LNCaP clone FGC (cell line): ENCODE measurements around the gene NXF1.

ENCODE experiments used
- DNase-seq: peaks from one replicate; pipeline ENCODE4 v3.0.0-alpha.2; 2011; ENCODE audit warnings: low read depth
- H3K4me3 ChIP-seq: 2 replicates; pipeline ENCODE4 v1.5.1; 2011; ENCODE audit warnings: mild to moderate bottlenecking, low read depth, low read length, control low read depth
- TF ChIP-seq, protein P1 (sequence below): IDR thresholded peaks from 2 replicates; pipeline ENCODE4 v1.5.1; 2012; ENCODE audit warnings: mild to moderate bottlenecking; ENCODE audit not compliant: control insufficient read depth, insufficient read depth; ENCODE audit errors: extremely low read depth

NXF1 gene

DNA sequence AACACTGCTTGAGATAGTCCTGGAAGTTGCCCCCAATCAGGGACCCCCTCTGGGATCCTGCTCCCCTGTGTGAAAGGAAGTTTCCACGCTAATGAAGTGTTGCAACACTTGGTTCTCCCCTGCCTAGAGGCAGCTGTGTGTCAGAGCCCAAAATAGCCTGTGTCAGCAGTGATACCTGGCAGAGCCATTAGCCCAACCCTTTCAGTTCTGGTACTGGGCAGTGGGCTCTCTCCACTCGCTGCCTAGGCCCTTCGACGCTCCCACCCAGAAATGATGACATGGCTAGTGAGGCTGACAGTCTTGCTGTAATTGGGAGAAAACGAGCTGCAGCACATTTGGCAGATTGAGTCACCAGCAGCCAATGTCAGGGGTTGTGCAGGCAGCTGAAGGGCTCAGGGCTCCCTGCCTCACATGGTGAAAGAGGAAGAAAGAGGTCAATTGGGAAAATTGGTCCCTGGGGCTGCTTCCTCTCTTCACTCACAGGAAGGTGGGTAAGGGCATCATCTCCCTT lies 1.4 kb upstream of the NXF1 start:
- TF ChIP-seq, protein P1, sequence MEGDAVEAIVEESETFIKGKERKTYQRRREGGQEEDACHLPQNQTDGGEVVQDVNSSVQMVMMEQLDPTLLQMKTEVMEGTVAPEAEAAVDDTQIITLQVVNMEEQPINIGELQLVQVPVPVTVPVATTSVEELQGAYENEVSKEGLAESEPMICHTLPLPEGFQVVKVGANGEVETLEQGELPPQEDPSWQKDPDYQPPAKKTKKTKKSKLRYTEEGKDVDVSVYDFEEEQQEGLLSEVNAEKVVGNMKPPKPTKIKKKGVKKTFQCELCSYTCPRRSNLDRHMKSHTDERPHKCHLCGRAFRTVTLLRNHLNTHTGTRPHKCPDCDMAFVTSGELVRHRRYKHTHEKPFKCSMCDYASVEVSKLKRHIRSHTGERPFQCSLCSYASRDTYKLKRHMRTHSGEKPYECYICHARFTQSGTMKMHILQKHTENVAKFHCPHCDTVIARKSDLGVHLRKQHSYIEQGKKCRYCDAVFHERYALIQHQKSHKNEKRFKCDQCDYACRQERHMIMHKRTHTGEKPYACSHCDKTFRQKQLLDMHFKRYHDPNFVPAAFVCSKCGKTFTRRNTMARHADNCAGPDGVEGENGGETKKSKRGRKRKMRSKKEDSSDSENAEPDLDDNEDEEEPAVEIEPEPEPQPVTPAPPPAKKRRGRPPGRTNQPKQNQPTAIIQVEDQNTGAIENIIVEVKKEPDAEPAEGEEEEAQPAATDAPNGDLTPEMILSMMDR = no peak
- no peak overlapping the region for H3K4me3 ChIP-seq
- DNase-seq = no peak

DNA sequence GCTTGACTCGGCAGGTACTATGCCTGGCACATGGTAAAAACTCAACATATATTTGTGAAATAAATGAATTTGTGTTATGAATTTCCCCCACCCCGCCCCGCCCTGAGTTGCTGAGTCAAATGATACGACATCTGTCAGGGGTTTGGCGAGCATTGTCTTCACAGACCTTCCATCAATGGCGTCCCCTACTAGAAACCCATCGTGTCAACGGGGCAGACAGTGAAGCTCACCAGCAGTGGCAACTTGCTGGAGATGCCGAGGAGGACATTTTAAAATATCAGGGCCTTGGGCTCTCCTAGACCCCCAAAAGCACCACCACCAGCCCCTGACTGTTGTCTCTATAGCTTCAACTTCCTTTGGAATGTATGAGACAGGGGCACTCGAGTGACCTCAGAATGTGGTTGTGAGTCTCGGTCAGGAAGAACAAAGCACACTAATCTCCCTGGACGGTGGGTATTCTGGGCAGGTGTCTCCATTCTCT lies 761 bp upstream of the NXF1 start:
- peak overlapping the region; percentile 94 for H3K4me3 ChIP-seq
- TF ChIP-seq, protein P1 = no peak
- no peak for DNase-seq

DNA sequence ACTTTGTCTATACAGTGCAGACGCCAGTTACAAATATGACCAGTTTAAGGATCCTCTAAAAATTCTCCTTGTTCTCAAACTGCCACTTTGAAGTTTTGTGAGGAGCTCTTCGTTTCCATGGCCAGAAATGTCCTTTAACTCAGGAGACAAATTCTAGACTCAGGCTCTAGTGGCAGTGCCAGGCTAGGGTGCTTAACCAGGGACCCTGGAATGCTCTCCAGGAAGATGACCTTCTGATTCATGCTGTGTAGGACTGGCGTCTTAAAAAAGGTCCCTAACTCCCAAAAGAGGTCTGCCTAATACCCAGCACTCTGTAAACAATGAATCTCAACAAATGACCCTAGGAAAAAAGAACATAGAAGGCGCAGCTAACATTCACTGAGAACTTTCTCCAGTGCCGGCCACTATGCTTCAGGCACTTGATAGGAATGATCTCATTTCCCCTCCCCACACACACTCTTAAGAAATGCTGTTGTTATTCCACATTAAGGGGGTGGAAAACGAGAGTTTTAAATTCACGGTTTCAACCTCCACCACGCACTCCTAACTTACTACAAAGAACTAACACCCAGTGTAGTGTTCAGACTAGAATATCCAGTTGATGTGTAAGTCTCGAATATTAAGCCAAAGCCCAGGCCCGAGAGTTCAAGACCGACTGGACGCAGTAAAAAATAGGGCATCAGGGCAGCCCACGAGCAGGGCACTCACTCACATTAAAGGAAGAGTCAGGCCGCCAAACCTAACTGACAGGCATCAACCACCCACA lies 747 bp downstream of the NXF1 start:
- peak overlapping the region; percentile 94 for H3K4me3 ChIP-seq
- TF ChIP-seq, protein P1 = no peak
- DNase-seq = no peak

DNA sequence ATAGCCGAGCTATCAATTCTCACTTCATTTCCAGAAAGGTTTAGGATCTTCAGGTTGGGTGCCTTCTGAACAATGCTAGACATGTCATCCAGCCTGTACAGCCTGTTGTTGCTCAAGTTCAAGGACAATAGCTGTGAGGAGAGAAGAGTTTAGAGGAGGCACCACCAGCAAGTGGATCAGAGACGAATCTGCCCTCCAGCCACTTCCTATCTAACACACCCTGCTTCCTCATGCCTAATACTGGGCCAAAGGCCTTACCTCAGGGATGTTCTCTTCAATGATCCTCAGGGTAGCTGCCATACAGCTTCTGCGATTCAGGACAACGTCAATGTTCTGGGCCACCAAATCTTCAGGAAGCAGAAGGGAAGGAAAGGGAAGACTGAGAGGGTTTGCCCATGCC lies 4.2 kb downstream of the NXF1 start:
- no peak for DNase-seq
- TF ChIP-seq, protein P1 = no peak

DNA sequence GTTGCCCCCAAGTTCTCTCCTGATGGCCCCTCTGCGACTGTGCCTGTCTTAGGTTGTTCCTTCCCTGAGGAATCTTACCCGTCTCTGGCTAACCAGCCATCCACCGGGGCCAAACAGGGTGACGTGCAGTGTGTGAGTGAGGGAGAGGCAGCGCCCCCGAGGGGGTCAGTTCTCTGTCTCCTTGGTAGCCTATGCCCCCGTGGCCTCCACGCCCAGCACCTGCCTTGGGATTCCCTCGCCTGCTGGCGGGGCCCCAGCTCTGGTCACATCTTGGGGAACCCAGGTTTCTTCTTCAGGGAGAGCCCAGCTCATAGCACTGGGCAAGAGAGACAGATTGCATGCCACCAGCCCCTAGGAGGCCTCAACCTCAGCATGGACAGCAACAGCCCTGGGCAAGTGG lies 5.8 kb downstream of the NXF1 start:
- DNase-seq = no peak
- TF ChIP-seq, protein P1 = no peak
- no peak overlapping the region for H3K4me3 ChIP-seq

More for the DNA sequence above, 4.2 kb downstream of the NXF1 start:
- no peak overlapping the region for H3K4me3 ChIP-seq

DNA sequence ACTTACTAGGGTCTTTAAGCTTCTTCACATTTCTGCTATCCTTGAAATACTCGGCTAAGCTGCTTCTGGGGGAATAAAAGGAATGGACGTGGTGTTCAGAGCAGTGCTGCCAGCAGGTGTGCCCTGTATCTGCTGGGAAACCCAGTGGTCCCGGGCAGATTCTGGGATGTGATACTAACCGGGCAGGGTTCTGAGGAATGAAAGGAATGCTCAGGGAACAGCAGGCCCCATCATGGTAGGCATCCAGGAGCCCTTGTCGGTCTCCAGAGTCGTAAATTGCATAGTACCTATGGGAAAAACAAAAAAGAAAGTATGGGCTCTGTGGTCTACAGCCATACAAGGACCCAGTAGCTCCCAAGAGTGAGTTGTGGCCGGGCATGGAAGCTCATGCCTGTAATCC lies 9.0 kb downstream of the NXF1 start:
- no peak overlapping the region for H3K4me3 ChIP-seq
- DNase-seq = no peak
- TF ChIP-seq, protein P1 = no peak

DNA sequence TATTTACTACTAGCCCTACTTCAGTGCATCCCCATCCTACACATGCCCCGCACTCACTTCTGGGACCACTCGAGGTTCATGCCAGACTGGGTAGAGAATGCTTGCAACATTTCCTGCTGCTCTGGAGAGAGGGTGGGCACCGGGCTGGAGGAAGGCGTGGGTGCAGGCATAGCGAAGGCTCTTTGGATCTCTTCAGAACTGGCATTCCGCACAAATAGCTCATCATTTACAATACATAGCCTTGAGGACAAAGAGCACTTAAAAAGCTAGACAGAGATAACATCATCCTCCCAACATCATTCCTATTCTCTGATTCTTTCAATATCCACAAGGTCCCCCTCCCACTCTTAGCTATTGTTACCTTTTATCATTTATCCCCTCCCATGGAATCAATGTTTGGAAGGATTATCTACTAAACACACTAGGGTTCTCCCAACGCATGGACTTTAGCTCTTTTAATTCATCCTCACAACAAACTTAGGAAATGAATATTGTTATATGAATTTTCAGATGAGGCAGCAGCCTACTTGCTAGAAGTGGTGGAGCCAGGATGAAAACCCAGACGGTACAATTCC lies 11.0 kb downstream of the NXF1 start:
- no peak for DNase-seq
- TF ChIP-seq, protein P1 = no peak
- H3K4me3 ChIP-seq = no peak overlapping the region
